GM12878 (cell line): ENCODE results near the gene TMPRSS13. TPM values are rescaled to one million over a fixed set of nuclear protein-coding genes. Genes with fewer than 3 reads are reported as not detected.

Experiments used
- ATAC-seq: fragments of 200-7000 bp; cut with Tn5 transposase; 3 replicates; pipeline ENCODE4 v1.9.1; 2020; ENCODE audit warnings: mild to moderate bottlenecking, moderate library complexity
- BruUV-seq: library from RNA; stranded (reverse); fragments of 400-500 nt; replicated peaks from 2 replicates; lab custom pipeline; 2021; lab: Mats Ljungman, UMichigan
- CTCF ChIA-PET: fragments of 300-600 bp; sonication (Branson Sonifier 250); formaldehyde crosslinking; extraction: SDS; loops from one replicate; lab custom pipeline; 2021; ENCODE audit warnings: inconsistent platforms; lab: Yijun Ruan, JAX
- POLR2A ChIA-PET: fragments of 350-600 bp; formaldehyde crosslinking; extraction: SDS; loops from one replicate; lab custom pipeline; 2021; ENCODE audit warnings: inconsistent platforms; lab: Charles Lee
- RAD21 ChIA-PET: fragments of 300-600 bp; sonication (Branson Sonifier 250); formaldehyde crosslinking; loops from one replicate; lab custom pipeline; 2023; ENCODE audit warnings: antibody characterized with exemption; ENCODE audit not compliant: unreplicated experiment; lab: Charles Lee
- SMC1A ChIA-PET: fragments of 300-600 bp; sonication (Branson Sonifier 250); formaldehyde crosslinking; loops from one replicate; lab custom pipeline; 2023; ENCODE audit not compliant: unreplicated experiment, uncharacterized antibody; lab: Charles Lee
- DNase-seq: peaks from one replicate; pipeline ENCODE4 v3.0.0-alpha.2; 2011; ENCODE audit warnings: low read depth, low spot score
- FAIRE-seq: peaks from 3 replicates; lab custom pipeline; 2011; peaks lifted over from hg19 to GRCh38; lab: Jason Lieb, UNC
- H2AFZ ChIP-seq: 2 replicates; pipeline ENCODE4 v1.6.0; 2011; ENCODE audit warnings: low read depth, low read length, control low read depth; ENCODE audit not compliant: control insufficient read depth
- H3K27ac ChIP-seq: 2 replicates; pipeline ENCODE4 v1.5.1; 2011; ENCODE audit warnings: control low read depth; ENCODE audit not compliant: control insufficient read depth, insufficient read depth
- H3K27me3 ChIP-seq, 2 experiments: replicated peaks in 1 of 2; 2 replicates each; pipeline versions ENCODE4 v1.6.0 to v1.6.1; 2011; ENCODE audit warnings: low read length in 1 of 2; ENCODE audit not compliant: control insufficient read depth in 2 of 2, insufficient read depth in 2 of 2
- H3K36me3 ChIP-seq, 2 experiments: 2 replicates each; pipeline ENCODE4 v1.5.1; 2011; ENCODE audit warnings: low read length in 1 of 2; ENCODE audit not compliant: control insufficient read depth in 2 of 2, insufficient read depth in 2 of 2
- H3K4me1 ChIP-seq: 2 replicates; pipeline ENCODE4 v1.6.1; 2011; ENCODE audit warnings: mild to moderate bottlenecking, low read length, moderate library complexity, mixed read lengths; ENCODE audit not compliant: control insufficient read depth, insufficient read depth
- H3K4me2 ChIP-seq: 2 replicates; pipeline ENCODE4 v1.6.0; 2011; ENCODE audit warnings: control low read depth; ENCODE audit not compliant: control insufficient read depth, insufficient read depth
- H3K4me3 ChIP-seq: fragments of 200-600 bp; sonication (generic); 2 replicates; pipeline ENCODE4 v1.5.1; 2016
- H3K79me2 ChIP-seq: 2 replicates; pipeline ENCODE4 v1.6.0; 2011; ENCODE audit warnings: low read length; ENCODE audit not compliant: control insufficient read depth, insufficient read depth
- H3K9ac ChIP-seq: 2 replicates; pipeline ENCODE4 v1.8.0; 2011; ENCODE audit warnings: low read length, control low read depth, mixed read lengths; ENCODE audit not compliant: control insufficient read depth, insufficient read depth
- H3K9me3 ChIP-seq: replicated peaks from 3 replicates; pipeline ENCODE4 v1.5.1; 2011; ENCODE audit warnings: mild to moderate bottlenecking, low read length; ENCODE audit not compliant: control insufficient read depth, insufficient read depth
- H4K20me1 ChIP-seq: 2 replicates; pipeline ENCODE4 v1.6.0; 2011; ENCODE audit not compliant: control insufficient read depth, insufficient read depth
- DPF2 ChIP-seq: fragments of 450-650 bp; IDR thresholded peaks from 2 replicates; pipeline ENCODE4 v1.6.1; 2017; ENCODE audit warnings: mild to moderate bottlenecking
- HDGF ChIP-seq: fragments of 450-650 bp; IDR thresholded peaks from 2 replicates; pipeline ENCODE4 v1.6.1; 2016; ENCODE audit warnings: antibody characterized with exemption
- PAX5 ChIP-seq: IDR thresholded peaks from 2 replicates; pipeline ENCODE4 v1.6.1; 2011; ENCODE audit warnings: low read depth, low read length, borderline replicate concordance
- SMAD5 ChIP-seq: IDR thresholded peaks from 2 replicates; pipeline ENCODE4 v1.6.1; 2016; ENCODE audit warnings: antibody characterized with exemption, low read depth
- WGBS: methylation state at CpG from one replicate; pipeline ENCODE4 v1.1.6; 2016; ENCODE audit warnings: low lambda C conversion rate; ENCODE audit not compliant: insufficient replicate concordance, insufficient coverage; ENCODE audit errors: missing lambda C conversion rate; 5-methylcytosine and 5-hydroxymethylcytosine counted together
- in situ Hi-C: fragments of 300-500 bp; cut with MboI; formaldehyde crosslinking; loops from 9 replicates; pipeline ENCODE4 v1.14.3; 2018; ENCODE audit warnings: mixed read lengths
- intact Hi-C: fragments of 100-400 bp; cut with micrococcal nuclease; formaldehyde crosslinking; loops from one replicate; pipeline ENCODE4 v1.14.2; 2022; ENCODE audit not compliant: unreplicated experiment
- polyA plus RNA-seq, 11 experiments: library from polyadenylated mRNA; depleted of rRNA in 4 of 11; unstranded in 6 of 11; stranded (reverse) in 5 of 11; fragments of >200 nt; fragmentation: Nextera tagmentation in 4 of 11; fragmentation: Illumina TruSeq in 1 of 11; extraction: Ambion mirVana in 4 of 11; extraction: Trizol in 1 of 11; gene quantifications; 1 replicate in 1 of 11; 2 replicates in 10 of 11; pipeline versions ENCODE4 v1.2.1 to v1.2.3, GENCODE V29; 2011 to 2016; ENCODE audit warnings: inconsistent platforms in 2 of 11, missing spikeins in 2 of 11, low read depth in 1 of 11
- total RNA-seq, 4 experiments: library from RNA; depleted of rRNA in 3 of 4; stranded (reverse); fragments of >200 nt in 3 of 4; fragmentation: Illumina TruSeq in 1 of 4; extraction: Trizol in 1 of 4; gene quantifications; 2 replicates each; pipeline versions ENCODE4 v1.2.1 to v1.2.3, GENCODE V29; 2013 to 2021
- TF ChIP-seq, protein P1 (sequence below): fragments of 450-650 bp; IDR thresholded peaks from 2 replicates; pipeline ENCODE4 v1.6.1; 2016; ENCODE audit warnings: mild to moderate bottlenecking
- TF ChIP-seq, protein P2 (sequence below): fragments of 450-650 bp; IDR thresholded peaks from 2 replicates; pipeline ENCODE4 v1.6.1; 2017; ENCODE audit warnings: mild to moderate bottlenecking, low read depth, inconsistent platforms; ENCODE audit not compliant: poor library complexity, severe bottlenecking

TMPRSS13 gene
- total and polyA plus RNA-seq, 10 of the 15 experiments (the other 5 are each of a cell fraction or from before 2014, with no cell fraction given): 0.05 to 0.50 (median 0.26) TPM; not detected in 2

DNA sequence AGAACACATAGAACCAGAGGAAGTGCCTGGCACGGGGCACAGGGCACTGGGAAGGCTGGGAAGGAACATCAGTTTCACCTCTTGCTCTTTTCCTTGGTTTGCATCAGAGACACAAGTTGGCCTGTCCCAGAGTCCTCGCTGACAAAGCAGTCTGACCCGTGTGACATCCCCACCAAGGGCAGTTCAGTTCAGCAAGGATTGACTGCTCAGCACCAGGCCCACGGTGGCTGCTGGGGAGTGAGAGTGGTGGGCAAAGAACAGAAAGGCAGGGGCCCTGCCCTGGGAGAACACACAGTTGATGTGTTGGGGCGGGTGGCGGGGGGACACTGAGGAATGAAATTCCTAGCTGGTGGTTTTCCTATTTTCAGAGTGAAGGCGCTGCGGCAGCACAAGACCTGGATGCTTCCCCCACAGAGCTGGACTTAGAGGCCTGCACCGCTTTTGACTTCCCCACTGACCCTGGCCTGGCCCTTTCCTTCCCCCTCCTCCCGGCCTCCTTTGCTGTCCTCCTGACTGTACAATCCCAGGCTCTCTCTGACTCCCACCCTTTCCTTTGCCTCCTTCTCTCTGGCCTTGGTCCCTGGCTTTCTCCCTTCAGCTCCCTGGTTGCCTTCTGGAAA, 2.2 kb upstream of the TMPRSS13 start:
- CTCF ChIA-PET: interaction anchor here (0.9 to 5.7 kb wide), 16 partner anchors 9 to 160 kb away, joined by 3 to 59 read pairs (median 4); partner anchors contain the start of gene IL10RA
- DNase-seq (no peak), ATAC-seq (peak; percentile 3; the same call in 2 of the 3 replicates), FAIRE-seq (no peak)
- no peaks in the 10 kb centered on the region for H3K79me2 ChIP-seq
- H4K20me1 ChIP-seq: no peaks in the 10 kb centered on the region
- no peak overlapping the region for H2AFZ ChIP-seq
- H3K4me1 ChIP-seq: peaks cover 36% of the 10 kb centered on the region
- in situ Hi-C loops (no loop called here), intact Hi-C loops (no loop called here)
- 71% methylated on average over 9 of the region's 10 CpGs for WGBS
- H3K4me2 ChIP-seq: no peak overlapping the region
- H3K9ac ChIP-seq: no peak overlapping the region
- H3K4me3 ChIP-seq: no peak overlapping the region
- RAD21 ChIA-PET: interaction anchor here (0.9 to 8.9 kb wide), 7 partner anchors 11 to 114 kb away, joined by 3 to 91 read pairs (median 5); no protein-coding TSS in a partner anchor
- TF ChIP-seq HDGF (0 out of 2 replicates have a peak, but pooled peaks have one; percentile 40), DPF2 (no peak), SMAD5 (no peak), PAX5 (no peak)
- TF ChIP-seq, protein P1, sequence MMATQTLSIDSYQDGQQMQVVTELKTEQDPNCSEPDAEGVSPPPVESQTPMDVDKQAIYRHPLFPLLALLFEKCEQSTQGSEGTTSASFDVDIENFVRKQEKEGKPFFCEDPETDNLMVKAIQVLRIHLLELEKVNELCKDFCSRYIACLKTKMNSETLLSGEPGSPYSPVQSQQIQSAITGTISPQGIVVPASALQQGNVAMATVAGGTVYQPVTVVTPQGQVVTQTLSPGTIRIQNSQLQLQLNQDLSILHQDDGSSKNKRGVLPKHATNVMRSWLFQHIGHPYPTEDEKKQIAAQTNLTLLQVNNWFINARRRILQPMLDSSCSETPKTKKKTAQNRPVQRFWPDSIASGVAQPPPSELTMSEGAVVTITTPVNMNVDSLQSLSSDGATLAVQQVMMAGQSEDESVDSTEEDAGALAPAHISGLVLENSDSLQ: no peak
- TF ChIP-seq, protein P2, sequence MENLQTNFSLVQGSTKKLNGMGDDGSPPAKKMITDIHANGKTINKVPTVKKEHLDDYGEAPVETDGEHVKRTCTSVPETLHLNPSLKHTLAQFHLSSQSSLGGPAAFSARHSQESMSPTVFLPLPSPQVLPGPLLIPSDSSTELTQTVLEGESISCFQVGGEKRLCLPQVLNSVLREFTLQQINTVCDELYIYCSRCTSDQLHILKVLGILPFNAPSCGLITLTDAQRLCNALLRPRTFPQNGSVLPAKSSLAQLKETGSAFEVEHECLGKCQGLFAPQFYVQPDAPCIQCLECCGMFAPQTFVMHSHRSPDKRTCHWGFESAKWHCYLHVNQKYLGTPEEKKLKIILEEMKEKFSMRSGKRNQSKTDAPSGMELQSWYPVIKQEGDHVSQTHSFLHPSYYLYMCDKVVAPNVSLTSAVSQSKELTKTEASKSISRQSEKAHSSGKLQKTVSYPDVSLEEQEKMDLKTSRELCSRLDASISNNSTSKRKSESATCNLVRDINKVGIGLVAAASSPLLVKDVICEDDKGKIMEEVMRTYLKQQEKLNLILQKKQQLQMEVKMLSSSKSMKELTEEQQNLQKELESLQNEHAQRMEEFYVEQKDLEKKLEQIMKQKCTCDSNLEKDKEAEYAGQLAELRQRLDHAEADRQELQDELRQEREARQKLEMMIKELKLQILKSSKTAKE: no peak
- TF ChIP-seq, all 136 proteins: peak for 1
- TSS peak; percentile 53 for BruUV-seq
- ChIA-PET POLR2A (interaction anchor here (0.6 to 1.6 kb wide), 4 partner anchors 13 to 41 kb away, joined by 3 to 13 read pairs (median 6); no protein-coding TSS in a partner anchor), SMC1A (interaction anchor here (0.6 to 10.7 kb wide), 15 partner anchors 11 to 267 kb away, joined by 3 to 160 read pairs (median 4); no protein-coding TSS in a partner anchor)
- no peaks in the 10 kb centered on the region for H3K36me3 ChIP-seq
- H3K9me3 ChIP-seq: no peaks in the 10 kb centered on the region
- no peaks in the 10 kb centered on the region for H3K27me3 ChIP-seq
- peak overlapping the region; percentile 28; the same call in 1 of the 2 replicates for H3K27ac ChIP-seq
